HG03045 (cell line): ENCODE data around the gene CX3CL1.
"Not testable (repeated sequence)": the region's sequence is repeated elsewhere in the genome, so short reads cannot be mapped to it uniquely, and the experiment has no call there.

Experiments
- ATAC-seq: cut with Tn5 transposase; IDR thresholded peaks from one replicate; pipeline ENCODE4 v1.9.1; 2021; ENCODE audit warnings: mild to moderate bottlenecking, moderate library complexity; ENCODE audit not compliant: unreplicated experiment

Gene CX3CL1

GRCh38 chr16:57372372-57373116 is at the start of gene CX3CL1:
Gene CX3CL1, plus strand, starts transcription at chr16:57372490. Its CDS starts 79 bp downstream, at chr16:57372569.
- ATAC-seq = no peak

- ATAC-seq = no peak
Measured at GRCh38 chr16:57324749-57325148, 47.5 kb upstream of the CX3CL1 start.

GRCh38 chr16:57325458-57325857 is 46.8 kb upstream of the CX3CL1 start:
- ATAC-seq = no peak

GRCh38 chr16:57329718-57330327 is 42.5 kb upstream of the CX3CL1 start:
- ATAC-seq = no peak

GRCh38 chr16:57331355-57331754 is 40.9 kb upstream of the CX3CL1 start:
- no peak for ATAC-seq

- no peak for ATAC-seq
Measured at GRCh38 chr16:57333402-57333801, 38.9 kb upstream of the CX3CL1 start.

GRCh38 chr16:57335366-57335765 is 36.9 kb upstream of the CX3CL1 start:
- ATAC-seq = no peak

- ATAC-seq = no peak
Measured at GRCh38 chr16:57341062-57341440, 31.2 kb upstream of the CX3CL1 start.

- ATAC-seq = no peak
Measured at GRCh38 chr16:57341441-57342303, 30.6 kb upstream of the CX3CL1 start.

GRCh38 chr16:57342606-57343005 is 29.7 kb upstream of the CX3CL1 start:
- not testable (repeated sequence) for ATAC-seq

GRCh38 chr16:57343221-57343620 is 29.1 kb upstream of the CX3CL1 start:
- ATAC-seq = no peak

- not testable (repeated sequence) for ATAC-seq
Measured at GRCh38 chr16:57344094-57344493, 28.2 kb upstream of the CX3CL1 start.

- ATAC-seq = no peak
Measured at GRCh38 chr16:57345021-57345420, 27.3 kb upstream of the CX3CL1 start.

GRCh38 chr16:57345666-57346204 is 26.6 kb upstream of the CX3CL1 start:
- ATAC-seq = no peak

- no peak for ATAC-seq
Measured at GRCh38 chr16:57347858-57348257, 24.4 kb upstream of the CX3CL1 start.

- ATAC-seq = no peak
Measured at GRCh38 chr16:57348327-57348726, 24.0 kb upstream of the CX3CL1 start.

- peak; percentile 84 for ATAC-seq
Measured at GRCh38 chr16:57349212-57350031, 22.9 kb upstream of the CX3CL1 start.

- ATAC-seq = no peak
Measured at GRCh38 chr16:57352636-57353047, 19.6 kb upstream of the CX3CL1 start.

- no peak for ATAC-seq
Measured at GRCh38 chr16:57354311-57354710, 18.0 kb upstream of the CX3CL1 start.

- no peak for ATAC-seq
Measured at GRCh38 chr16:57355898-57356414, 16.3 kb upstream of the CX3CL1 start.
